HG03432 (cell line): ENCODE data around the gene PELI2.
"Not testable (repeated sequence)": the region's sequence is repeated elsewhere in the genome, so short reads cannot be mapped to it uniquely, and the experiment has no call there.

ENCODE experiments used
- ATAC-seq: cut with Tn5 transposase; IDR thresholded peaks from one replicate; pipeline ENCODE4 v1.9.1; 2021; ENCODE audit warnings: mild to moderate bottlenecking, moderate library complexity; ENCODE audit not compliant: unreplicated experiment

The PELI2 gene

GRCh38 chr14:56138928-56139327 is 20.7 kb downstream of the PELI2 start:
- ATAC-seq = no peak

GRCh38 chr14:56142314-56142713 is 24.1 kb downstream of the PELI2 start:
- no peak for ATAC-seq

- no peak for ATAC-seq
These were observed 24.8 kb downstream of the PELI2 start for GRCh38 chr14:56143025-56143424.

GRCh38 chr14:56144176-56144575 is 26.0 kb downstream of the PELI2 start:
- no peak for ATAC-seq

- ATAC-seq = no peak
These were observed 27.1 kb downstream of the PELI2 start for GRCh38 chr14:56145181-56145769.

- no peak for ATAC-seq
These were observed 27.8 kb downstream of the PELI2 start for GRCh38 chr14:56145965-56146364.

GRCh38 chr14:56147449-56147848 is 29.2 kb downstream of the PELI2 start:
- ATAC-seq = no peak

- ATAC-seq = no peak
These were observed 30.0 kb downstream of the PELI2 start for GRCh38 chr14:56147986-56148901.

- ATAC-seq = no peak
These were observed 30.9 kb downstream of the PELI2 start for GRCh38 chr14:56149151-56149550.

GRCh38 chr14:56149995-56150394 is 31.8 kb downstream of the PELI2 start:
- no peak for ATAC-seq

- no peak for ATAC-seq
These were observed 32.6 kb downstream of the PELI2 start for GRCh38 chr14:56150645-56151345.

- no peak for ATAC-seq
These were observed 34.0 kb downstream of the PELI2 start for GRCh38 chr14:56152221-56152620.

- ATAC-seq = no peak
These were observed 35.1 kb downstream of the PELI2 start for GRCh38 chr14:56153267-56153666.

- ATAC-seq = no peak
These were observed 36.1 kb downstream of the PELI2 start for GRCh38 chr14:56154321-56154720.

- no peak for ATAC-seq
These were observed 37.9 kb downstream of the PELI2 start for GRCh38 chr14:56156096-56156495.

- no peak for ATAC-seq
These were observed 40.9 kb downstream of the PELI2 start for GRCh38 chr14:56159066-56159465.

- no peak for ATAC-seq
These were observed 41.9 kb downstream of the PELI2 start for GRCh38 chr14:56160088-56160487.

- no peak for ATAC-seq
These were observed 43.4 kb downstream of the PELI2 start for GRCh38 chr14:56161658-56162057.

- no peak for ATAC-seq
These were observed 44.3 kb downstream of the PELI2 start for GRCh38 chr14:56162476-56162875.

- ATAC-seq = not testable (repeated sequence)
These were observed 48.4 kb downstream of the PELI2 start for GRCh38 chr14:56166579-56166978.

- no peak for ATAC-seq
These were observed 49.9 kb downstream of the PELI2 start for GRCh38 chr14:56168007-56168616.
